GF-D8 (cell line): Measurements from ENCODE around the gene SSBP2.
"Not testable (repeated sequence)": the region's sequence is repeated elsewhere in the genome, so short reads cannot be mapped to it uniquely, and the experiment has no call there.

Experiments used
- DNase-seq: peaks from one replicate; lab custom pipeline; 2025; lab: John Stamatoyannopoulos, UW

The SSBP2 gene

DNA sequence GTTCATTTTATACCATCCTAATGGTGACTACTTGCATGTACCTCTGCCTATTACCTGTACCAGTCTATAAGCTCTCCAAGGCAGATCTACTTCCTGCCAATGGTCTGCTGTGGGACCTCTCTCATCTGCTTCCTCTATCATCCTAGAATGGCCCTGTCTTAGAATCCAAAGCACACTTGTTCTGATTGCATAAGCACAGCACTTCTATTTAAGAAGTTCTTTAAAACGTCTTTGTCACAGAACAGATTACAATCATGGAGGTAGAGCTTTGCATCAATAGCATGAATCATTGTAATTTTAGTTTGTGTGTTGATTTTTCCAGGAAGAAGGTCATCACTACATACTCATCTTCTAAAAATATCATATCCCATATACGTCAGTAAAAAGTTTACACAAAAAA is 225.2 kb downstream of the SSBP2 start:
- DNase-seq, result no peak

DNA sequence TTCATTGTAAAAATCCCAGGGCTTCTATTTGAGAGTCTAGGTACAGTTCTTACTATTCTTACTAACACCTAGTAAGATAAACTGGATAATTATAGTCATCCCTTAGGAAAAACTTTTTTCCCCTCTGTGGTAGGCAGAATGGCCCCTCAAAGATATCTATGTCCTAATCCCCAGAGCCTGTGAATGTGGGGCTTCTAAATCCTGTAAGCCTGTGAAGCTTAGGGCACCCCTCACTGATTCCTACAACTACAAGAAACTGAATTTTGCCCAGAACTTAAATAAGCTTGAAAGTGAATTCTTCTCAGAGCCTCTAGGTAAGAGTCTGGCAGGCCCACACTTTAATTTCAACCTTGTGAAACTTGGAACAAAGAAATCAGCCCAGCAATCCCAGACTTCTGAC is 226.9 kb downstream of the SSBP2 start:
- no peak for DNase-seq

DNA sequence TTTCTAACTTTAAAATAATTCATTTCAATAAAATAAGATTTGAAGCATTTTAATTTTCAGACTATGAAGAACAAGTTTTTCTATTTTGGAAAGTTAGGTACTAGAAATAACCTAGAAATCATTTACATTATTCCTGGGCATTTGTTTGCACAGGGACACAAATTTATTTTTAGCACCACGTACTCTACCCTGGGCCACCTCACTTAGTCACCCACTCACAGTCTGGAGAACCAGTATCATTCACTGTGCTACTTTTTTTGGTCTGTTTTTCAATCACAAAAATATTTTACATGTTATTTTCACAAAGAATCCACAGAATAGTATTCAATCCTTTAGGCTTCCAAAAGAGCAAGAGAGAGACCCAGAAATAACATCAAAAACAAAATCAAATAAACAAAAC is 228.3 kb downstream of the SSBP2 start:
- no peak for DNase-seq

DNA sequence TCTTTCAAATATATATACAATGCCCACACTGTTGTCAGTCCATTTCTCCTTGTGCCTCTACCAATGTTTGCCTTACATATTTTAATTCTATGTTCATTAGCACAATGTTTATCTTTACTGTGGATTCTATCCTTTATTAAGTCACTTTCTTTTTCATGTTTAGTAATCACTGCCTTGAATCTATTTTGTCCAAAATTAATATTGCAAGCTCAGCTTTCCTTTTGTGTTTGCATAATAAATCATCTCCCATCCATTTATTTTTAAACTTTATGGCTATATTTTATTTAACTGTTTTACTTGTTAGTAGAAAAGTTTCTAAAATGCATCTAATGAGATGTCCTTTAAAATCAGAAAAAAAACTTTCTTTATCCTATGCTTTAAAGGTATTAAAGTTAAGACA is 230.1 kb downstream of the SSBP2 start:
- no peak for DNase-seq

DNA sequence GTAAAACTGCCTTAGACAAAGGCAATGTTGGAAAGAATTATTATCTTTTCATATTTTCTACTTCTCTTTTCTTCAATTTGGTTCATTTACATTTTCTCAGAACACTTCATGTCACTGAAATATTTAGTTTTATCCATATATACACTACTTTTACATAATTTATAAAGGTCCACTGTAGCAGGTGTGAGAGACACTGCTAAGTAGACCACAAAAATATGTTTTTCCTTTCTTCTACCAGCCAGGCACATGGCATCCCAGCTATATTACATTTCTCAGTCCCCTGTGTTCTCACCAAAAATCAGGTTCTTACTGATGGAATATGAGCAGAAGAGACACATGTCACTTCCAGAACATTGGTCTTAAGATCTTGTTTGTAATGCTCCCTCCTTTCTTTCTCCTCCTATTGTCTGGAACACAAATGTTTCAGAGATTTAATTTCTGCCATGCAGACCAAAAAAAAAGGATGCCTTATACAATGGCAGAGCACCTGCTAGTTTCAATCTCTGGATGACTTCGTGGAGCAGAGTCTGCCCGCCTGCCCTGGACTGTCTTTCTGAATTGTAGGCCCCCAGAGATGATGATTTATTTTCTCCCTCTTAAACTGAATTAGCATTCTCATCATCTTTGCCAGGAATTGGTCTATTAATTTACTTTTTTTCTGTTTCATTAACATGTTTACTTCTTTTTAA is 231.5 kb downstream of the SSBP2 start:
- DNase-seq, result no peak

DNA sequence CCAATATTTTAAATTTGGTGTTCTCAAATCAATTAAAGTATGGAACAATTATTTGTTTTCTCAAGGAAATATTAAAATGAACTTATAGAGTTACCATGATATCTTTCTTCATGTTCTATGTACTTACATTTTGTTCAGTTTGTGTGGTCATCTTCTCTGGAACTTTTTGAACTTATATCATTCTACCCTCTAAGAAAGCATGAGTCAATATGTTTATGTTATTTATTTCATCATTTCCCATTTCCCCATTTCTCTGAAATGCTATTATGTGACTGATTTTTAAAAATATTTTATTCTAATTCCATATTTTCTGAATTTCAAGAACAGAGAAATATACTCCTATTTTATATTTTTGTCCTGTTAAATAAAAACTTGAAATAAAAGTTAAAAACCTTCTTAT is 233.4 kb downstream of the SSBP2 start:
- DNase-seq, result peak; percentile 1

DNA sequence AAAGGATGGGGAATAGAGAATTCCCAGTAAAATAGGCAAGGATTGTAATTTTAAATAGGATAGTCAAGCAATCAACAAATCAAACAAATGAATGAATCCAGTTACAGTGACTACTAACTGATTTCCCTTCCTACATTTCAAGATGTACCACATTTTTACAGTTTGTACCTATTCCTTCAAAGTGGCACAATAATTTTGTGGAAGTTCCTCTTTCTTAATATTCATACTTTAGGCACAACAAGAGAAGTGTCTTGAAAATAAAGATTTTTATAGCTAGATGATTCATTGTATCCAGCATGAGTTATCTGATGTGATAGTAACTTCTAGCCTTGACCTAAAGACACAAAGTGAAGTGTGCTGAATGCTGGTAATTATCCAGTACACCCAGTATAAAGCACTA is 234.8 kb downstream of the SSBP2 start:
- DNase-seq, result no peak

DNA sequence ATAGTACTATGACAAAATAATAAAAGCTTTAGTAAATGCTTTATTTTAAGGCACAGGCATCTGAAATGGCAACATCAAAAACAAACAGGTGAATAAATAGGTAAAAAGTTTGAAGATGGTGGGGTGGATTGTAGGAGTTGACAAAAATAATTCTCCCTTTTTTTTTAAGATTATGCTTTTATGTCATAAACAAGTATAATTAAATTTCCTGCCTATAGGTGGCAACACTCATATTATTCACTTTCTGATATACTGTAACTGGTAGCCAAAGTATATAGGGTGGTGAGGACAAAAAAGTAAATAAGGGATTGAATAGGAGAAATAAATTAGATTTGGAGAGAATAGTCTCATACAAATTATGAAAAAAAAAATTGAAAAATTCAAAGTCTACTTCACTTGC is 236.9 kb downstream of the SSBP2 start:
- no peak for DNase-seq

DNA sequence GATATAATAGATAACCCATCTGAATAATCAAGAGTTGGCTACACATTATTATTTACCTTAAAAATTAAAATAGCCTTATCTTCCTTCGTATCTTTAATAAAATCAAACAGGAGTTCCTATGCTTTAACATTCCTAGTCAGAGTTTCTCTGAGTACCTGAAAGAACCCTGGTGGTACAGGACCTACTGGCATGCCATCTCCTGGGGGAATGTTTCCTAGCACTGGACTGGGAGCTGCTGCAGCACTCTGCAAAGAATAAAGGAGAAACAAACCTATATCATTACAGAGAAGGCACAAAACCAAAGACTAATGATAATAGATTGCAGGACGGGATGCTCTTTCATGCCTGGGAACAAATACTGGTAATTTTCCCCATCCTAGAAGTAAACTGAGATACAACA is 237.4 kb downstream of the SSBP2 start:
- DNase-seq, result no peak

DNA sequence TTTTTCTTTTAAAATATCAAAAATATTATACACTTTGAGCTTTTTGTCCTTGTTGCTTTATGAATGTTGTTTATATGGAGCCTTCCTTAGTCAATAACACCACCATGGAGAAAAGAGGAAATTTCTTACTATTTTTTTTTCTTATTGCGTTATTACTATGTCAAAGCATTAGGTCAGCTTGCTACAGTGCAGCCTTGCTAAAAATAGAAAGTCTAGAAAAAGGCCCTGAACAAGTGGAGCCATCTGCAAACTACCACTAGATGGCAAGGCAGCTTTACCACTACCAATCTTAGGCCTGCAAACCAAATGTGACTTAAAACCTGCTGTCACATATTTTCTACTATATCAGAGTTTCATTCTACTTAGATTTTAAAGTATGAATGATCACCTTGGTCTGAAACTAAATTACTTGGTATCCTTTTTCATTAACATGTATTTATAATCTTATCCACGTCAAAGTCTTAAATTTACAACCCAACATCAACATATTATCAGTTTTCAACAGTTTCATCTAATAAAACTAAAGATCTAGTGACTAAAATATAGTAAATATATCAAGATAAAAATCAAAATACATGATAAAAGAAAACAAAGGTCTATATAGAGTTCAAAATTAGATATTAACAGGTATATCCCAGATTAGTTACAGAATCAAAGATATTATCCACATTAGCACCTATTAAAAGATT is 243.9 kb downstream of the SSBP2 start:
- peak; percentile 71 for DNase-seq

DNA sequence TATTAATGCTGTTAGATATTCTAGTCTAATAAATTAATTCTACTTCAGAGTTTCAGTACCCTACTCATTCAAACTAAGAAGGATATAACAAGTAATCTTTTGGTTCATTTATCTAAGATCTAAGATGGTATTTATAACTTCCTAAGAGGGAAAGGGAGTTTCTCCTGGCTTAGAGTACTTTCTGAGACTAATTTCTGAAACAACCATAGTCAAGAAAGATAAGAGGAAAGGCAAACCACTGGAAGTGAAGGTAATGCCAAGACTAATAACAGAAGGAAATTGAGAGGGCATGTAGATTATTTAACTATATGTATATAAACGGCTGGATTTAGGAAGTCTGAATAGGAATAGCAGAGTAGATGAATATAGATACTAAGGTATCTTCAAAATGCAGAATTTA is 244.5 kb downstream of the SSBP2 start:
- DNase-seq, result no peak

DNA sequence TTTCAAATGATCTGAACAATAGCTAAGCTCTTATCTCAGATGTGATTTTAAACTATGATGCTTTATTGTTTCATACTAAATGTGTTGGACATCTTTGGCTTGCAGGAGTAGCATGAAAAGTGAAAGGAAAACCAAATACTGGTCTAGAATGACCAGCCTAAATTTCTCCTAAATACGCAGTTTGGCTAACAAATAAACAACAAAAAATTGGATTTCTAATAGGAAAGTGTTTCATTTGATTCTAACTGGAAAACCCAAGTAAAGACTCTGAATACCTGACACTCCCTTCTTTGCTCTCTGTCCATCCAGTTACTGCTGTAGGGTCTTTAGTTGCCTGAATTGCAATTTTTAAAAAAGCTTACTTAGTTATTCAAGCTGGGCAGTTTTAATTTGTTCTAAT is 245.2 kb downstream of the SSBP2 start:
- no peak for DNase-seq

DNA sequence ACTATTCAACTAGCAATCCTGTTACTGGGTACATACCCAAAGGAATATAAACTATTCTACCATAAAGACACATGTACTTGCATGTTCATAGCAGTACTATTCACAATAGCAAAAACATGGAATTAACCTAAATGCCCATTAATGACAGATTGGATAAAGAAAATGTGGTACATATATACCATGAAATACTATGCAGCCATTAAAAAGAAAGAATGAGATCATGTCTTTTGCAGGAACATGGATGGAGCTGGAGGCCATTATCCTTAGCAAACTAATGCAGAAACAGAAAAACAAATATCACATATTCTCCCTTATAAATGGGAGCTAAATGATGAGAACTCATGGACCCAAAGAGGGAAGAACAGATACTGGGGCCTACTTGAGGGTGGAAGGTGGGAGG is 247.3 kb downstream of the SSBP2 start:
- not testable (repeated sequence) for DNase-seq

DNA sequence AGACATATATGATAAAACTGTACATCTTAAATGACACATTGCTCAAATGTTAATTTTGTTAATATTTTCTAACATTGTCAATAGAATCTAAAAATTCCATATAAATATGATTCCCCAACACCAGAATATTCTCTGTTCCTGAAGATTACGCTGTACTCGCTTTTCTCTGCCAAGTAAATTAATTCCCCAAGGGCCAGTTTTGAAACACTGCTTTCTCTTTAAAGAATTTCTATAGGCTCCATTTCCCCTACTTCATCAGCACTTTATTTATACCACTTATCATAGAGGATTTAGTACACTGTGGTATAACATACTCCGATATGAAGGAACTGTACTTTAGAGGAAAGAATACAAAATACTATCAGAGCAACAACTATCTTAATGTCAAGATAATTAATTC is 255.6 kb downstream of the SSBP2 start:
- DNase-seq, result no peak

DNA sequence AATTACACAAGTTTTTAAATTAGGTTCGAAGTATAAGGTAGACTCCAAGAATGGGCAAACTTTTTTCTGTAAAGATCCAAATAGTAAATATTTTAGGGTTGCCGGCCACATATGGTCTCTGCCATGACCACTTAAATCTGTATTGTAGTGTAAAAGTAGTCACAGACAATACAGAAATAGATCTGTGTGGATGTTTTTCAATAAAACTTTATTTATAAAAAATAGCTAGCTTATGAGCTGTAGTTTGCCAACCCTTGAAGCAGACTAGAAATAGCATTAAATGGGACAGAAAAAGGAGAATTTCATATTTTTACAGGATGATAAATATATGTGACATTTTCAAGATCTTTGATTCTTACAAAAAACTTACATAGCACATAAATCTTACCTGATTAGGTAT is 262.0 kb downstream of the SSBP2 start:
- DNase-seq, result no peak

DNA sequence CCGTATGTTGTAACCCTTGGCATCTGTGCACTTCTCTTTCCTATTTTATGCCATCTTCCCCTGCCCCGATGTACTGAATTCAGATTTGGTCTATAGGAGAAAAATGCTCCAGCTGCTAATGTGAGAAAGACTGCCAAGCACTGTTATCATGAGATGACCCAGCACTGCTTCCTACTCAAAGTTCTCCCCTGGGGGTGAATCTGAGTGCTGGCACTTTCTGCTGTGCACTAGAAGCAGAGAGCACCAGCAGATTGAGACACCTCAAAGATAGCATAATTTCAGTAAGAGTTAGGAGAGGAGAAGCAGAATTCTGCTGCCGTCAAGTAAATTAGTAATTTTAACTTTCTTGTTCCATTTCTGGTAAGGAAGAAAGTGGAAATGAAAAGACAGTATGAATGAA is 264.2 kb downstream of the SSBP2 start:
- no peak for DNase-seq

DNA sequence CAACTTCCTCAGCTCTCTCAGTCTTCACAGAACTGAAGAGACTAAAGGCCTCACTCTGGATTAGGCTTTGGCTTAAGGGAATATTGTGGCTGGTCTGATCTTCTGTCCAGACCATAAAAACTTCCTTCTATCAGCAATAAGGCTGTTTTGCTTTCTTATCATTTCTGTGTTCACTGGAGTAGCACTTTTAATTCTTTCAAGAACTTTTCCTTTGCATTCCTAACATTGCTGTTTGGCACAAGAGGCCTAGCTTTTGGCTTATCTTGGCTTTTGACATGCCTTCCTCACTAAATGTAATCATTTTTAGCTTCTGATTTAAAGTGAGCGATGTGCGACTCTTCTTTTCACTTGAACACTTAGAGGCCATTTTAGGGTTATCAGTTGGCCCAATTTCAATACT is 268.3 kb downstream of the SSBP2 start:
- no peak for DNase-seq

DNA sequence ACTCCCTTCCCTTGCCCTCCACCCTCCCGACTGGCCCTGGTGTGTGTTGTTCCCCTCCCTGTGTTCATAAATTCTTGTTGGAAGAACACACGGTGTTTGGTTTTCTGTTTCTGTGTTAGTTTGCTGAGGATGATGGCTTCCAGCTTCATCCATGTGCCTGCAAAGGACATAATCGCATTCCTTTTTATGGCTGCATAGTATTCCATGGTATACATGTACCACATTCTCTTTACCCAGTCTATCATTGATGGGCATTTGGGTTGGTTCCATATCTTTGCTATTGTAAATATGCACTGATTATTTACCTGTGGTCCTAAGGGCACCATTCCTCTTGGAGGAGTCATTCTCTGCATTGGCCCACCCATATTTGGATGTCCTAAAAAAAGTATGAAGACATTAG is 277.5 kb downstream of the SSBP2 start:
- DNase-seq, result not testable (repeated sequence)

DNA sequence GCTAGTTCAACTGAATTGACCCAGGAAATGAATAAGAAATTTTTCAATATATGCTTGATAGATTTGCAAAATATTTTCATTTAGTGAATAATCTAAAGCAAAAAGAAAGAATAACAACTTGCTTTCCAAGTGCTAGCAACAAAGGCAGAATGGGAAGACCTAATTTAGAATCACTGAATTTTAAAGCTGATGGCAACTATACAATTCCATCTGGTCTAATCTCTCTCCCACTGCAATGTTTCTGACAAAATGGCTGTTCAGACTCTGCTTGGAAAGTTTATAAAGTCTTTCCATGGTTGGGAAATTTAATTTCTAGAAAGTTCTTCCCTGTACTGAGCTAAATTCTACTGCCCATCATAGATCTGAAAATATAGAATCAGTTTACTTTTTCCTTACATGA is 281.2 kb downstream of the SSBP2 start:
- no peak for DNase-seq

DNA sequence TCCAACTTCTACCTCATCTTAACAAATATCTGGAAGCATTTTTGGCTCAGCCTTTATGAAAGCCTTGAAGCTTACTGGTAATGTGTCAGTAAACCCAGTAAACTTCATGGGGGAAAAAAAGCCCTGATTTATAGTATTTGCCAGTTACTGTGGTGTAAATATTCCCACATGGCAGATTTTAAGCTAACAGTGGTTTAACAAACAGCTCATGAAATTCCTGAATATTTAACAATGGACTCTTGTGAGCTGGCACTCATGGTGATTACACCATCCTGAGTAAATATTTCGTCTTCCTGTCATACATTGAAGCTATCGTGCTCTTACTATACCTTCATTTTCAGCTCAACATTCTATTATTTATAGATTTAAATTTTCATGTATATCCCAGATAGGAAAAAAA is 300.0 kb downstream of the SSBP2 start:
- no peak for DNase-seq

DNA sequence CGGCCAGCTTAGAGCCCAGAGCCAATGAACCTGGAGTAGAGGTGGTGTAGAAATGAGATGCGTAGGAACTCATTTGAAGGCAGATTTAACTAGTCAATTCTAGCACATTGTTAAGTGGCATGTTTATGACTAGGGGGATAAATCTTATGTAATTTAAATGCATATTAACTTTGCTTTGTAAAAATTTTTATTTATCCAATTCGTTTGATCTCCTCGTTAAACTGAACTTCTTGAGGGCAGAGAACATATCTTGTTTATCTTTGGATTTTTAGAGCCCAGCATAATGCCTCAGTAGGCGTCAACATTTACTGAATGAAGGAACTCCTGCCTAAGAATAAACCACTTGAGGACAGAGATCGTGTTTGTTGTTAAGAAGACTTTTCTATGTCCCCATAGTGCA is 315.9 kb downstream of the SSBP2 start:
- DNase-seq, result no peak

DNA sequence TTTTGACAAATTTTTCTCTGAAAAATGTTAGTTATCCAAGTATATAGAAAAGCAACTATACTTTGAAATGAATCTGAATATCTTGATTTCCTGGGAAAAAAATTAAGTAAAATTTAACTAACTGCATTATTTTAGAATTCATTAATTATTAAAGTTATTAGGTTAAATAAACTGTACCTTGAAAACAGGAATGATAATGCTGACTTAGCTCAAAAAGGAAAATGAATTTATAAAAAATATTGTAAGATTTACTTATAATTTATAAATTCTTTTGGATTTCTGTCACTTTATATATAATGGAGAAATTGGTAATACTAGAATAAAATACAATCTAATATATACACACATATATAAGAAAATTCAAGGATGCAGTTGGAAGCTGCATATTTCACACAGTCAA is 320.9 kb downstream of the SSBP2 start:
- DNase-seq, result no peak

DNA sequence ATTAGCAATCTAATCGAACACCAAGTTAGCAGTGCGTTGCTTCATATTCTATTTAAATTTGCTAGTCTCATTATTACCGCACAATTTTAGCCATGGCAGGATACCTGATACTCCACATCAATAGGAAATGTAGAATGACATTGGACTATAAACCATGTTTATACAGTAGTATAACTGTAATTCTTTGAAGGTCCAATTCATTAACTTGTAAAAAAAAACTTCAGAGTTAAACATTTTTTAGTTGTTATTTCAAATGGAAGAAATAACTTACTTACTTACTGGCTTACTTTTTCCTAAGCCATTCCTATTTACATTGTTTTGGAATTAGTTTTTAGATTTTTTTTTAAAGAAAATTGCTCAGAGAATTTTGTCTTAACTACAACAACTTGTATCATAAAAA is 321.5 kb downstream of the SSBP2 start:
- DNase-seq, result no peak

DNA sequence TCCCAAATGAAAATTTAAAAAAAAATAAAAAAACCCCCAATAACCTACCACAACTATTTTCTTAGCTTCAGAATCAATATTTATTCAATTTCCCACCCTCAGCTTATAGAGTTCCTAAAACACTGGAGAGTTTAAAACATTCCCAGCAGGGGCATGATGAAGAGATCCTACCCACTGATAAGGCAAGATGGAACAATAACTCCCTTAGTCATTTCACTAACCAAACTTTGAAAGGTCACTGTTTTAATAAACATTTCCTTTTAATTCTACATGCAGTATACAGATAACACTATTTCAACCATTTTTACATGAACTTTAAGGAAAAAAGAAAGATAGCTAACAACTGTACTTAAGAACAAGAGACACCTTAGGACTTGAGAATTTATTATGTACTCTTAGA is 322.0 kb downstream of the SSBP2 start:
- no peak for DNase-seq
